NCI-H146 treated with DMSO at 0.1 percent for 48 hours (cell line): ENCODE results near the gene WNT8B.

Experiments used
- DNase-seq: peaks from one replicate; lab custom pipeline; 2025; ENCODE audit not compliant: unreplicated experiment; lab: John Stamatoyannopoulos, UW

The WNT8B gene

GRCh38 chr10:100482834-100483185 lies 20.0 kb downstream of the WNT8B start:
- DNase-seq, result no peak

- no peak for DNase-seq
Observed at GRCh38 chr10:100483876-100484666, 21.3 kb downstream of the WNT8B start.

GRCh38 chr10:100485366-100485765 lies 22.6 kb downstream of the WNT8B start:
- no peak for DNase-seq

- no peak for DNase-seq
Observed at GRCh38 chr10:100485801-100486495, 23.1 kb downstream of the WNT8B start.

GRCh38 chr10:100487529-100487928 lies 24.7 kb downstream of the WNT8B start:
- no peak for DNase-seq

- no peak for DNase-seq
Observed at GRCh38 chr10:100489396-100489795, 26.6 kb downstream of the WNT8B start.

- no peak for DNase-seq
Observed at GRCh38 chr10:100490531-100490930, 27.7 kb downstream of the WNT8B start.

GRCh38 chr10:100496567-100496966 lies 33.8 kb downstream of the WNT8B start:
- DNase-seq, result no peak

GRCh38 chr10:100498059-100498458 lies 35.2 kb downstream of the WNT8B start:
- no peak for DNase-seq

- DNase-seq, result no peak
Observed at GRCh38 chr10:100501423-100501822, 38.6 kb downstream of the WNT8B start.

GRCh38 chr10:100502926-100503494 lies 40.2 kb downstream of the WNT8B start:
- no peak for DNase-seq

GRCh38 chr10:100504096-100504495 lies 41.3 kb downstream of the WNT8B start:
- DNase-seq, result no peak

- DNase-seq, result no peak
Observed at GRCh38 chr10:100505164-100505563, 42.4 kb downstream of the WNT8B start.

GRCh38 chr10:100506596-100507356 lies 44.0 kb downstream of the WNT8B start:
- no peak for DNase-seq

GRCh38 chr10:100507357-100507732 lies 44.5 kb downstream of the WNT8B start:
- DNase-seq, result no peak

- DNase-seq, result no peak
Observed at GRCh38 chr10:100508266-100508665, 45.5 kb downstream of the WNT8B start.

- peak; percentile 15 for DNase-seq
Observed at GRCh38 chr10:100508691-100509150, 45.9 kb downstream of the WNT8B start.

- DNase-seq, result no peak
Observed at GRCh38 chr10:100509241-100509840, 46.5 kb downstream of the WNT8B start.

GRCh38 chr10:100510533-100511308 lies 47.9 kb downstream of the WNT8B start:
- DNase-seq, result no peak

- no peak for DNase-seq
Observed at GRCh38 chr10:100515612-100516011, 52.8 kb downstream of the WNT8B start.
